Measurements from ENCODE around the gene HOXC9.

DNA sequence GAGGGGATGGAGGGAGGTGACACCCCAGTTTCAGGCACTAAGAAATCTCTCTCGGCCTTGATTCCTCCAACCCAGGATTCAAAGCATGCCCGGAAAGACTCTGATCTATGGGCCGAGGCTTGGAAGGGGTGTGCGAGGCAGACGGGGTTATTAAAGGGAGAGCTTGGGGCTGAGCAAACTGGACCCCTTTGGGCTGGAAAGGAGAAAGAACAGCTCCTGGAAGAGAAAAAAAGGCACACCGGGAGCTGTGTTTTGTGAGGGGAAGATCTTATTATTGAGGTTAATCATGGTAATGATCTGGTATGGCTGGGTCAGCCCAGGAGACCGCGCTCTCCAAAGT lies 48.0 kb downstream of the HOXC9 start:
- TF ChIP-seq YY1 (IDR thresholded peaks at IDR 0.05; ENCODE audit: insufficient read depth, insufficient read length) (no peak), SUZ12 (IDR thresholded peaks at IDR 0.05; ENCODE audit: extremely low read depth, insufficient read depth, insufficient read length) (peak; percentile 59)
